MV-4-11 (cell line): ENCODE data around the gene AK8.

Experiments
- DNase-seq: peaks from one replicate; lab custom pipeline; 2025; lab: John Stamatoyannopoulos, UW

AK8 gene

DNA sequence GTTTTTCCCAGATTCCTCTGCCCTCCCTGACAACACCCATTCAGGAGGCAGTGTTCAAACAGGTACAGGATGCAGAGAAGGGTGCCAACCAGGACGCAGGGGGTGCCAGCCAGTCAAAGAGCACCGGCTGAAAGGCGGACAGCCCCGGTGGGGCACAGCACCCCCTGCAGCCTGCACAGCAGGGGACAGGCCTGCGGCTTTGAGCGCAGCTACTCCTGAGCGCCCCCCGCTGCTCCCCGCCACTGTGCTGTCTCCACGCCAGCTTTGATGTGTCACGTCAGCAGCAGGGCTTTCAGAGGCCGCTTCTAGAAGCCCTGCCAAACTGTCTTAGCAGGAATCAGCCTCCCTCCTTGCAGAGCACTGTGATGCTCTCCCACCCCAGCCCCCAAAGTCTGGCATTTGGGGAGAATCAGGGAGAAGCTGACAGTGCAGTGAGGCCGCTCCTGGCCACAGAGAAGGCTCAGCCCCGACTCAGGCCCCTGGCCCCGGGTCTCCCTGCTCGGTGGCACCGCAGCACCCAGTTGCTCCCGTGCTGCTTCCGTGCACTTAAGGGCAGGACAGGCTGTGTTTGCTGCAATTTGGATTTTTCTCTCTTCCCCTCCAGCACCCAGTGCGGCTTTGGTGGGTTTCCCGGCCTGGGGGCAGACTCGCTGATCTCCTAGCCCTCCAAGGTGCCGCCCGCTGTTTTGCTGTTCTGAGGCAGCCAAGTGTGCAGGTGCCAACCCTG is 20.3 kb downstream of the AK8 start:
- no peak for DNase-seq

DNA sequence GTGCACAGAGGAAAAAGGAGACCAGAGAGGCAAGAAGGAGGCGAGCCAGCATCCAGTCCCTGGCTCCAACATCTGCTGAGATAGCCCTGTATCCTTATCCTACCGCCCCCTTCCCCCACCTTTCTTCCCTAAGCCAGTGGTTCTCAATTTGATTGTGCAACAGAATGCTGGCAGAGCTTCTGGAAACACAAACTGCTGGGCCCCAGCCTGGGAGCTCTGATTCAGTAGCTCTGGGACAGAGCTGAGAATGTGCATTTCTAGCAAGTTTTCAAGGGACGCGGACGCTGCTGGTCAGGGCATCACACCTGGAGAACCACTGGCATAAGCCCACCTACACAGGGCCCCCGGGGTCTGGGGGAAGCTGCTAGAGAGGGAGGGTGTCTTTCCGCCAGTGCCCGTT is 21.1 kb downstream of the AK8 start:
- DNase-seq = no peak

DNA sequence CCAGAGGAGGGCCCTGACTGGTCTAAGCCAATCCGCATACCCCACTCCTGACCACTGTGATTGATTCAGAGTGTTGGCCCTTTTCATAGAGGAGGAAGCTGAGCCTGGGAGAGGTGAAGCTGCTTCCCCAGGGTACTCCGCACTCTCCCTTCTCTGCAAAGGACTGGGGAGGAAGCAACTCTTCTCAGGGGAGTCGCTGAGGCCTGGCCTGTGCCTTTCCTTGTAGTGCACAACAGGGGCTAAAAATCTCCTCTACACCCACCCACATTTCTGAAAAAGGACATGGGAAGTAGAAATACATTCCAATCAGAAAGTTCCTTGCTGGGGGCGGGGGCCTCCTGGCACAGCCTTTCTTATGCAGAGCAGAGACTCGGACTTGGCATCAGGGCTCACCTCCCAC is 22.2 kb downstream of the AK8 start:
- no peak for DNase-seq

DNA sequence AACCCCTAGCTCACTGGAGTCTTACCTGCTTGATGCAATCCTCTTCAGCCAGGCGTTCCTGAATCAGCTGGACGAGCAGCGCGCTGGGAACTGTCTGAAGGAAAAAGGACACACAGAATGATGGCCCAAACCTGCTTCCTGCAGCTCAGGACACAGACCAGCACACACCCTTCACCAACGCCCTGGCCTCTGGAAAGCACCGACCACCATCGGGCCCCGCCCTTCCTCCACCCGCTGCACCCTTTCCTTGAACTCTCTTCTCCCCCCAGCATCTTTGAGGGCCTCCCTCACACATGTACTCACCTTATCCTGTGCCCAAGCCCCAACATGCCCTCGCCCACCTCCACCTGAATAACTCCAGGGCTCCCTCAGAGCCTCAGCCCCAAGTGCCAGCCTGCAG is 23.3 kb downstream of the AK8 start:
- no peak for DNase-seq

DNA sequence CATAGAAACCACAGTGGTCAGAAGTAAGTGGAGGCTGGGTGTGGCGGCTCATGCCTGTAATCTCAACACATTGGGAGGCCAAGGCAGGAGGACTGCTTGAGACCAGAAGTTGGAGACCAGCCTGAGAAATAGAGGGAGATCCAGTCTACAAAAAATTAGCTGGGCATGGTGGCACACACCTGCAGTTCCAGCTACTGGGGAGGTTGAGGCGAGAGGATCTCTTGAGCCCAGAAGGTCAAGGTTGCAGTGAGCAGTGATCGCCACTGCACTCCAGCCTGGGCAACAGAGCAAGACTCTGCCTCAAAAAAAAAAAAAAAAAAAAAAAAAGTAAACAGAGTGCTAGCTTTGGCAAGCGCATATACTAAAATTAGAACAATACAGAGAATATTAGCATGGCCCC is 24.6 kb downstream of the AK8 start:
- no peak for DNase-seq

DNA sequence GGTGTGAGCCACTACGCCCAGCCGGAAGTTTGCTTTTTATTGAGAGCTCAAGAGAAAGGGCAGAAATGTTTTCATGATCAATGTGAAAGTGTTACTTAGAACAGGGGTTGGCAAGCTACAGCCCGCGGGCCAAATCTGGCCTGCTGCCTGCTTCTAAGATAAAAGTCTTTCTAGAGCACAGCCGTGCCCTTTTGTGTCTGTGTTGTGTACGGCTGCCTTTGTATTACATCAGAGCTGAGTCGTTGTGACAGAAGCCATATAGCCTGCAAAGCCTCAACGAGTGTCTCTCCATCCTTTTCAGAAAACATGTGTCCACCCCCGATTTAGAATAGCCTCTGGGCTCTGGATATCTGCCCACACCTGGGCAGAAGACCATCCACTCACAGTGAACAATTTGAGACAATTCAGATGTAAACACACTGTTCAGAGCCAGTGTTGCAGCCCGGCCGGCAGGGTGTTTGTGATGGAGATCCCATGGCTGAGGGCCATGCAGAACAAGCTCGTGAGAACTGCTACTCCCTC is 28.8 kb downstream of the AK8 start:
- no peak for DNase-seq

DNA sequence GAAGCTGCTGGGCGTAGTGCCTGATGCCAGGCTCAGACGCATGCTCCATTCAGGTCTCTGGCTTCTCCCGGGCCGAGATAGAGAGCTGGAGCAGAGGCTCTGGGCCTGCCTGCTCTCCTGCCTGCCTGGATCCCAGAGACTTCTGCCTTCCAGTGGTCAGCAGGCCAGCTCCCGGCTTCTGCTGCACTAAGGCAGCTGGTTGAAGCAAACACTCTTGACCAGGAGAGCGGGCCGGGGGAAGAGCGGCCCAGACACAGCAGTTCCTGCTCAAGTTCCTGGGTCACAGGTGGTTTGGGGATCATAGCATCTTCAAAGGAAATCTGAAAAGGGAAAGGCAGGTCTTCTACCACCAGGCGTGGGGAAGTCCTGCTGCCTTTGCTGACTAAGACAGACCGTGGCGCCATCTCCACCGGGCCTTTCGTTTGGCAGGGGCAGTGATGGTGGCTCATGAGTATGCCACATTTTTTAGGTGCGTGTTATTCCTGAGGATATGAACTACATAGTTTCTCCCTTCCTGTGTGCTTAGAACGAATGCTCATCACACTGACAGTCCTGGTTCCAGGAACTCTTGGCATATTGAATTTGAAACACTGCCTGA is 31.1 kb downstream of the AK8 start:
- DNase-seq = no peak

DNA sequence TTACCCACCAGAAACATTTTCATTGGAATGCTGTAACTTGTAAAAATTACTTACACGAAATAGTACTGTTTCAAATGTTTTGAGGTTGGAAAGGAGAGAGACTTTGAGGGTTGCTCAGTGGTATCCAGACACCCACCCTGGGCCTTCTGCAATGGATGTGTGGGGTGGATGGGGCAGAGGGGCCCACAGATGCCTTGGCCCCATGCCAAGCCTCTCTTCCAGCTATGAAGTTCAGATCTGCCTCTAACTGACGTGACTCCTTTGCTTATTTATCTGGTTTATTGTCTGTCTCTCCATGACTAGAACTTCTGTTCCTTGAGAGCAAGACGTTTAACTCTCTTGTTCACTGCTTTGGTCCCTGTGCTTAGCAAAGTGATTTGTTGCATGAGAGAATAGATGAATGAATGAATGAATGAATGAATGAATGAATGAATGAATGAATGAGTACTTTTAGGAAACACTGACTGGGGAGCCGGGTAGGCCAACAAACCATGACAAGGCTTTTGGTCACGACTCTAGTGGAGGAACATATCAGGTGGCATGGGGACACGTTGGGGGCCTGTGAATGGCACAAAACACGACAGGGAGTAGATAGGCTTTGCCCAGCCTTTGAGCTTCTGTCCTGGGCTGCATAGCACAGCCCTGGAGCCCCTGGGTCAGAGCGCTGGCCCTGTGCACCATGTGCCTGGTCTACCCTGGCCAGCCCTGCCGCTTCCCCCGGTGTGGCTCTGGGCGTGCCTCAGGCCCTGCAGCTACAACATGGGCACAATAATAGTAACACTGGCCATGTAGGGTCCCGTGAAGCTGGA is 31.8 kb downstream of the AK8 start:
- DNase-seq = no peak

DNA sequence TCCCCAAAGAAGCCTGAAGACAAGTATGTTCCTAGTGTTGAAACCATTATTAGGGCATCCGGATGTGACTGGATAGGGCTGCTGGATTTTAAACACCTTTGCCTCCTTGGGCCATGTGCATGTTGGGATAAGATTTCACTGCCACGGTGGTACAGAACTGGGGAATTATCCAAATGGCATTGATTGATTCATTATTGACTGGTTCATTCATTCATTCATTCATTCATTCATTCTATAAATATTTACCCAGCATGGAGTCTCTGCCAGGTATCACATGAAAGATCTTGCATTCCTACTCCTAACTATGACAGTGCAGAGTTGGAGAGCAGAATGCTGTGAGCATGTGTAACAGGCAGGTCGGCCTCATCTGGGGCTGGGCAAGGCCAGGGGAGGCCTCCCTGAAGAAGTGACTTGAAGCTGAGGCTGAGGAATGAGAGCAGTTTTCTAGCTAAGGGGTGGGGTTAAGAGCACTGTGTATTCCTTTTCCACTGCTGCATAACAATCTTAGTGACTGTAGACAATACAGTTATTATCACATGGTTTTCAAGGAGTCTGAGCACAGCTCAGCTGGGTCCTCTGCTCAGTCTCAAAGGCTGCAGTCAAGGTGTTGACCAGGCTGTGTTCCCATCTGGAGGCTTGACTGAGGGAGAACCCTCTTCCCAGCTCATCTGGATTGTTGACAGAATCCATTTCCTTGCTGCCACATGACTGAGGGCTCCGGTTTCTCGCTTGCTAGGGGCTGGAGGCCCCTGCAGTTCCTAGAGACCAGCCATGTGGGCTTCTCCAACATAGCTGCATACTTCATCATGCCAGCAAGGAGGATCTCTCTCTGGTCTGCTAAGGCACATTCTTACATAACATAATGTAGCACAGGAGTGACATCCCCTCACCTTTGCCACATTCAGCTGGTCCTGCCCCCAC is 35.7 kb downstream of the AK8 start:
- no peak for DNase-seq

DNA sequence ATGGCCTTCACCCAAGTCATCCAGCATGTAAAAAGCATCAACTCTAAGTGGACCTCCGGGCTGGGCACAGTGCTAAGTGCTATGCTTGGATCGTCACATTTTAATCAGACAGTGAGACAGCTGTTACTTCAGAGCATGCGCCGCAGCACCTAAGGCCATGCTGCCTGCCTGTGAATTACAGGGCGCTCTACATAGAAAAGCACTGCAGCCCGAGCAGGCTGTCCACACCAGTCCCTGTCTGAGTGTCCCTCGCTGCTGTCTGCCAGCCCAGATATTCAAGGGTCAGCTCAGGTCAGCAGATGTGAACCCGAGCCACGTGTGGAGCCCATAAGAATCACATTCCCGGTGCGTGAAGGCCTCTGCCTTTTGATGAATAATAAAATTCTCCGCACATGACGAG is 37.1 kb downstream of the AK8 start:
- no peak for DNase-seq

DNA sequence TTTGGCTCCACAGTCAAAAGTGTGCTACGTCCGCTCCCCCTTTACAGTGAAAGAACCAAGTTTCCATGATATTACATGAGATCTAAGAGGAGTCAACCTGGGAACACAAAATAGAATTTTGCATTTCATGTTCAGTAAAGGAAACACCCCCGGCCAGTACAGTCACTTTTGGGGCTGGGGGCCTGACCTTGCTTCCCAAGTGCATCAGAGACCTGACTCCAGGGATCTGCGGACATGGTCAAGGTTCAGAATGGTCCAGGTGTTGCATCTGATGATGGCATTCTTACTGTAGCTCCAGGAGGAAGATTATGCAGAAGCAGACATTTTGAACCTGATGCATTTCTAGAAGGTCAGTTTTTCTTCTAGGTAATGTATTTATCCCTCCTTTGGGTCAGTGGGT is 39.8 kb downstream of the AK8 start:
- DNase-seq = no peak

DNA sequence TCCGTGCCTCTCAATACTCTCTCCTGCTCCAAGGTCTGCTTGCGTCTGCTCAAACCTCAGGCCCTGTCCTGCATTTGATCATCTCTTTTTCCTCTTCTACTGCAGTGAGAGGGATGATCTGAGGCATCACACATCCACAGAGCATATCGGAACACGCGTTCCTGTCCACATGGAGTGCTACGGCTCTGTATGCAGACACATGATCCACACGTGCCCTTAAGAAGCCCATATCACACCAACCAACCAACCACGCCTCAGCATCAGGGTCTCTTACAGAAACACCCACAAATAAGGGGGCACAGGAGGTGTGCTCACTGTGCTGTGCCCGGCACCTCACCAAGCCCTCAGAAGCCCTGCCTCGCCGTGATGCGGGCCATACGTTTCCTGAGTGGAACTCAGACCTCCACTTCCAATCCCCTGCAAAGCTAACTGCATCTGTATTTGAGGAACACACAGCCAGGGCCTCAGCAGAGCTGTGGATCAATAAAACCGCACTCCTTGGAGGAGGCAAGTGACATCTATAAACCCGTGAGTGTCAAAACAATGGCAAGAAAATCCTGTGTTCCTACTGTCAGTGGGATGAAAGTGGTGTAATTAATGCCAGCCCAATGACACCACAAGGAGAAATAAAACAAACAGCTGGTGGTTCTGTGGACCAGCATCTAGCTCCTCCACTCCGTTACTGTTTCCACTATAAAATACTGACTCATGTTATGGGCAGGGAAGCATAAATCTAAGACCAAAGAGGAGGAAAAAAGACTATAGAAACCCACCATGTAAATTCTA is 40.4 kb downstream of the AK8 start:
- peak; percentile 5 for DNase-seq

DNA sequence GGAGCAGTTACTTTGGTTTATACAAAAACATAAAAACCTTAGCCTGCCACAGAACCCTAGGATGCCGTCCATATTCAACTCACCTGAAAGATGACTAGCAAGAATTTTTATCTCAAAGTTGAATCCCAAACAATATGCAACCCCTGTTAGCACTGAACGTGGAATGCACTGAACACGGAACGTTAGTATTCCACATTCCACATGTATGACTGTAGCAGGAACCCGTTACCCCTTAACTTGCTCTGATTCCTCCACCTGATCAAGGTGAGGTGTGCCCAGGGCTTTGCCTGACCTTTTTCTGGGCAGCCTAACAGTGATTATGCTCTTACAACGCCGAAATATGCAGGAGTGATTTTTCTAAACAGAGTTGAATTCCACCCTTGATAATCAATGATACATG is 43.7 kb downstream of the AK8 start:
- DNase-seq = no peak

DNA sequence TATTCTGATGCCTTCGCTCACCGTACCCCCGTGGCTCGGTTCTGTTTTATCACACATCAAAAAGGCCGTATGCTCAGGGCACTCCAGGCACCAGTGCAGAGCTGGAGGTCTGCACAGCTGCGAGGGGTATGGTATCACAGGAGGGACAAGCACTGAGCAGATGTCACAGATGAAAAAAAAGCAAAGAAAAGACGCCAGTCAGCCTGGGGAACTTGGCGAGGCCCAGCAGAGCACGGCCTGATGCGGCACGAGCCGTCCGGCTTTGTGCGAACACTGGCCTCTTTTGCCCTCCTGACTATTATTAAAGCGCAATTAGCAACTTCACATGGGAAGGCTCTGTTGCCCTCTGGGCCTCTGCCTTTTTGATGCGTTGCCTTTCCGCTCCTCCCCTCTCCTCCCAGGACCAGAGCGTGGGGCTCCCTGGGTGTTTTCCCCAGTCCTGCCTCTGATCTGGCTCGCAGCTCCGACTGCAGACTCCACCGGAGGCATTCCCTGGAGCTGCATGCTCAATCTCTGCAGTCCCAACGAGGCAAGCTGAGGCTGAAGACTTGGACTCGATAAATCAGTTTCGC is 44.4 kb downstream of the AK8 start:
- DNase-seq = no peak

DNA sequence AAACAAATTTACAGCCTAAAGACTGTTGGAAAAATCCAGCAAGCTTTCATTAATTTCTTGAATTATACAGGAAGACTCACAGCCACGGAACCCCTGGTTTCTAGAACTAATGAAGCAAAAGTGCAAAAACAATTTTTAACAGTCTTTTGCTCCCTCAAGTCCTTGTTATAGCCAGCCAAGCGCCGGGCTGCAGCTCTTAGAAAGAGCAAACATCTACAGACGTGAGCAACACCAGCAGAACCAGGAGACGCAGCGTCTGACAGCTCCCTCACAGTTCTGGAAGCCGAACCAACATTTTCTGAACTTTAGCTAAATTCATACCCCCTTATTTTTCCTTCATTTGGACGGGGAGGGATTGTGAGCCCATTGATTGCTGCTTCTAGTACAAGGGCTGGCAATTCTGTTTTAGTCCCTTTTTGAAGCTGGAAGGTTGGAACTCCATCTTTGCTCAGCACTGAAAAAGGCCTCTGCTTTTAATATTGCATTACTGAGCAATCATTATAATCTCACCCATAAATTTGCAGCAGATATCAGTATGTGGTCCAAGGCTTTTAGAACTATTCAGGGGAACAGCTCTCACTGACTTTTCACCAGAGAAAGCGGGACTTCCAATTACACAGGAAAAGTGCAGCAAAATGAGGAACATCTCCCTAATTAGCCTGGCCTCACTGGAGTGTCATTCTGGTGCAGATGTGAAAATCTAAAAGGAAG is 45.8 kb downstream of the AK8 start:
- no peak for DNase-seq

DNA sequence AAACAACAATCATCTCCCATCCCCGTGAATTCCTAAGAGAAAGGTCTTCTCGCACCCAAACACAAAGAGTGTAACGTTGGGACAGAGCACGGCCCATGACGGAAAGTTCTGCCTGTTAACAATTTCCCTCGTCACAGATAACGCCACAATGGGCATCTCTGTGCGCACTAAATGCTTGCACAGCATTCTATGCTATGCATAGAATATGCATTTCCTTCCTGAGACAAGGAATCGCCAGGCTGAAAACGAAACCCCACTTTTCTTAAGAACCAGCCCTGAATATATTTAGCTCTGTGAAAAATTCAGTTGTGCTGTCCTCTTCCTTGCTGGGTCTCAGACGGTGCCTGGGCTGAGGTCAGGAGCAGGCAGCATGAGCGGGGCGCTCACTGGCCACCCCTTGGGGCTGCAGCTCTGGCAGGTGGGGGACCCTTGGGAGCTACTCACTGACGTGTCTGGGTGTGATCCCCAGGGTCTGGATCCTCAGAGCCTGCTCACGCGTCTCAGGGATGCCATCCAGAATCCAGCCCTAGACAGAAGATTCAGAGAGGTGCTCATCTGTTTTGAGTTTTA is 49.8 kb downstream of the AK8 start:
- no peak for DNase-seq

DNA sequence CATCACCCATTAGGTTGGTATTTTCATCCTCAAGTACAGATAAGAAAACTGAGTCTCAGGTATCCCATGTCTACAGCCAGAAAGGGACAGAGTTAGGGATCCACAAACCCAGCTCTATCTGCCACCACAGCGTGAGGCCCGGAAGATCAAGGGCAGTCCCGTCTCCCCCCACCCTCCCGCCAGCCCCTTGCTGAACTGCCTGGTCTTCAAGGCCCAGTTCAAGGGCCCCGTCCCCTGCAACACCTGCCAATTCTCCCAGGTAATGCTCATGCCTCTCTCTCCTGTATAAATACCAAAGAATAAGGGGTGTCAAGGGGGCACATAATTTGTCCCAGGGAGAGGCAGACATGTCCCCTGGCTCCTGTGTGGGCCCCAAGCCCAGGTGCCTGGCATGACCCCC is 50.7 kb downstream of the AK8 start:
- DNase-seq = no peak

DNA sequence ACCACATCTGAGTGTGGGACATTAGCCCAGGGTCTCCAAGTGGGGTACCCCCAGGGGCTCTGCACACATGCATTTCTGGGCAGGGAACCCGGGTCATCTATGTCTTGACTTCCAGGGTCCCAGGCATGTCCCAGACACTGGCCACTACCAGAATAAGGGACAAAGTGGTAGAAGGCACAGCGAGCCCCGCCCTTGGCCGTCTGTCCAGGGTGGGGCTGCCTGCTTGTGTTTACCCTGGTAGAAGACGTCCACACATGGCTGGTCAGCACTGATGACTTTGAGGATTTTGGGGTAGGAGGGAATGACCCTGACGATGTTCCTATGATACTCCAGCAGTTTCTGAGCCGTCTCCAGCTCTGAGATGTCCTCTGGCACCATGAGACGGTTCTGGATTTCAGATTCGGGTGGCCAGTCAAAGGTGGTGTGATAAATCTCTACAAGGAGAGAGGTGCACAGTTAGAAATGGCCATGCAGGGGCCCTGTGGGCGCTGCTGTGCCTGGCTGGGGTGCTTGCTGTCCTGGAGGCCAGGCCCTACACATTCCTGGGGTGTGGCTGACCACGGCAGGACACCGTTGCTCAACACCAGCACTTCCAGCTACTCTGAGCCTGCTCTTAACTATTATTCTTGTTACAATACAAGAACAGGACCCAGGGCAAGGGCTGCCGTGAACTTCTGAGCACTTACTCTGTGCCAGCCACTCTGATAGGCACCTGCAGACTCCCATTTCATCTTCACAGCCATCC is 51.3 kb downstream of the AK8 start:
- no peak for DNase-seq

DNA sequence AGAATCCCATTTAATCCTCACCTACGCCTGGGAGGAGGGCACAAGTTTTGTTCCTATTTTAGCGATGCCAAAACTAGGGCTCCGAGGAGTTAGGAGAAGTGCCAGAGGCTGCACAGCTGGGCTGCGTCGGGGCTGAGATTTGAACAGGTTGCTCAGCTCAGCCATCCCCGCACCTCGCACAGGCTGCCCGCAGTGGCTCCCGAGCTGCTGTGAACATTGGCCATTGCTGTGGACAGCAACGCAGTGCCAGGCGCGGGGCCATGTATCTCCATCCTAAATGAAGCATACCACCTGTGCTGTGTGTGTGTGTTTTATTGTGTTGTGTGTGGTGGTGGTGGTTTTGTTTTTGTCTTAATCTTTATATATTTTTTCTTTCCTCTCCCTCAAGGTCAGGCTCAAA is 52.0 kb downstream of the AK8 start:
- DNase-seq = no peak
